Nephron (organoid): Measurements from ENCODE around the gene PPDPF.
"Not testable (repeated sequence)": the region's sequence is repeated elsewhere in the genome, so short reads cannot be mapped to it uniquely, and the experiment has no call there.

Source experiments
- H3K27ac Mint-ChIP-seq, 3 experiments: 2 replicates each; pipeline ENCODE4 v1.8.0; 2020; ENCODE audit warnings: mixed read lengths in 3 of 3, mild to moderate bottlenecking in 2 of 3, moderate library complexity in 1 of 3
- H3K27me3 Mint-ChIP-seq: 2 replicates; pipeline ENCODE4 v1.8.0; 2021; ENCODE audit warnings: low read depth, mild to moderate bottlenecking, moderate library complexity, mixed read lengths
- H3K36me3 Mint-ChIP-seq: 2 replicates; pipeline ENCODE4 v1.8.0; 2020; ENCODE audit warnings: low read depth, mixed read lengths
- H3K4me1 Mint-ChIP-seq: 2 replicates; pipeline ENCODE4 v1.8.0; 2020; ENCODE audit warnings: mixed read lengths
- H3K4me3 Mint-ChIP-seq, 3 experiments: 2 replicates each; pipeline ENCODE4 v1.8.0; 2020; ENCODE audit warnings: mild to moderate bottlenecking in 3 of 3, mixed read lengths in 3 of 3, moderate library complexity in 2 of 3
- H3K9me3 Mint-ChIP-seq: 2 replicates; pipeline ENCODE4 v1.8.0; 2020; ENCODE audit warnings: mixed read lengths
- CTCF ChIP-seq, 3 experiments: fragments of 200-600 bp; sonication (generic); IDR thresholded peaks; one replicate each; pipeline ENCODE4 v1.5.0; 2021; ENCODE audit warnings: antibody characterized with exemption in 3 of 3; ENCODE audit not compliant: unreplicated experiment in 3 of 3

PPDPF gene

GRCh38 chr20:63473555-63474449 lies 46.8 kb upstream of the PPDPF start:
- Mint-ChIP-seq H3K36me3 (no peaks in the 10 kb centered on the region), H3K27me3 (peaks cover 71% of the 10 kb centered on the region), H3K9me3 (no peaks in the 10 kb centered on the region), H3K27ac (no peak overlapping the region), H3K4me3 (peak overlapping the region; percentile 19 to 38 (median 20)), H3K4me1 (no peaks in the 10 kb centered on the region)
- TF ChIP-seq CTCF (IDR thresholded peaks at IDR 0.05; ENCODE audit: unreplicated experiment in 3 of 3): no peak

GRCh38 chr20:63475209-63475608 lies 45.4 kb upstream of the PPDPF start:
- no peak for TF ChIP-seq CTCF (IDR thresholded peaks at IDR 0.05; ENCODE audit: unreplicated experiment in 3 of 3)
- Mint-ChIP-seq H3K4me1 (no peaks in the 10 kb centered on the region), H3K27me3 (peaks cover 69% of the 10 kb centered on the region), H3K36me3 (no peaks in the 10 kb centered on the region), H3K4me3 (peak overlapping the region; percentile 46 to 50 (median 48)), H3K27ac (no peak overlapping the region), H3K9me3 (no peaks in the 10 kb centered on the region)

- Mint-ChIP-seq H3K36me3 (no peaks in the 10 kb centered on the region), H3K27me3 (peaks cover 70% of the 10 kb centered on the region), H3K9me3 (no peaks in the 10 kb centered on the region), H3K27ac (no peak overlapping the region), H3K4me3 (no peak overlapping the region), H3K4me1 (no peaks in the 10 kb centered on the region)
- no peak for TF ChIP-seq CTCF (IDR thresholded peaks at IDR 0.05; ENCODE audit: unreplicated experiment in 3 of 3)
Measured at GRCh38 chr20:63477061-63477616, 43.4 kb upstream of the PPDPF start.

GRCh38 chr20:63477944-63478343 lies 42.6 kb upstream of the PPDPF start:
- TF ChIP-seq CTCF (IDR thresholded peaks at IDR 0.05; ENCODE audit: unreplicated experiment in 3 of 3): no peak
- no peak overlapping the region for H3K4me3 Mint-ChIP-seq
- peaks cover under 1% of the 10 kb centered on the region for H3K9me3 Mint-ChIP-seq
- H3K27ac Mint-ChIP-seq: no peak overlapping the region
- H3K36me3 Mint-ChIP-seq: no peaks in the 10 kb centered on the region
- peaks cover 3% of the 10 kb centered on the region for H3K4me1 Mint-ChIP-seq
- peaks cover 72% of the 10 kb centered on the region for H3K27me3 Mint-ChIP-seq

- H3K4me1 Mint-ChIP-seq: peaks cover 5% of the 10 kb centered on the region
- H3K4me3 Mint-ChIP-seq: no peak overlapping the region
- H3K27ac Mint-ChIP-seq: no peak overlapping the region
- no peak for TF ChIP-seq CTCF (IDR thresholded peaks at IDR 0.05; ENCODE audit: unreplicated experiment in 3 of 3)
- no peaks in the 10 kb centered on the region for H3K36me3 Mint-ChIP-seq
- peaks cover 70% of the 10 kb centered on the region for H3K27me3 Mint-ChIP-seq
- peaks cover 2% of the 10 kb centered on the region for H3K9me3 Mint-ChIP-seq
Measured at GRCh38 chr20:63478346-63479302, 41.9 kb upstream of the PPDPF start.

GRCh38 chr20:63479695-63480419 lies 40.7 kb upstream of the PPDPF start:
- not testable (repeated sequence) for H3K4me1 Mint-ChIP-seq, H3K36me3 Mint-ChIP-seq, H3K4me3 Mint-ChIP-seq, H3K27ac Mint-ChIP-seq, H3K9me3 Mint-ChIP-seq
- peaks cover 61% of the 10 kb centered on the region for H3K27me3 Mint-ChIP-seq
